Measurements from ENCODE around the gene CAST. TPM values are rescaled to one million over a fixed set of nuclear protein-coding genes. Genes with fewer than 3 reads are reported as not detected.

CAST gene
- total and polyA plus RNA-seq, 9 donors = 61.2 to 276 (median 173) TPM

- Histone ChIP-seq H3K9me3 (no peaks in the 10 kb centered on the region), H3K27ac (no peak overlapping the region), H3K4me3 (no peak overlapping the region), H3K4me1 (ENCODE audit: insufficient read depth) (no peaks in the 10 kb centered on the region), H3K27me3 (no peaks in the 10 kb centered on the region), H3K36me3 (no peaks in the 10 kb centered on the region)
- DNase-seq = no peak
- intact Hi-C loops (cut with DNase I) = no loop called here
- TF ChIP-seq EP300 (IDR thresholded peaks at IDR 0.05) (no peak), CTCF (IDR thresholded peaks at IDR 0.05) (no peak), POLR2A (IDR thresholded peaks at IDR 0.05) (no peak)
- 76 to 90% (median 90%) methylated on average over 2 of the region's 2 CpGs for WGBS, 3 donors
Observed at GRCh38 chr5:96626956-96627355, 35.2 kb upstream of the CAST start.

GRCh38 chr5:96627792-96628398 is 34.3 kb upstream of the CAST start:
- Histone ChIP-seq H3K27me3 (no peaks in the 10 kb centered on the region), H3K4me1 (ENCODE audit: insufficient read depth) (no peaks in the 10 kb centered on the region), H3K9me3 (no peaks in the 10 kb centered on the region), H3K27ac (no peak overlapping the region), H3K4me3 (no peak overlapping the region), H3K36me3 (no peaks in the 10 kb centered on the region)
- intact Hi-C loops (cut with DNase I) = no loop called here
- TF ChIP-seq POLR2A (IDR thresholded peaks at IDR 0.05) (no peak), EP300 (IDR thresholded peaks at IDR 0.05) (no peak), CTCF (IDR thresholded peaks at IDR 0.05) (no peak)
- WGBS, 3 donors = 91 to 94% (median 93%) methylated on average over 2 of the region's 2 CpGs
- no peak for DNase-seq

- H3K4me3 ChIP-seq = no peak overlapping the region
- H3K4me1 ChIP-seq (ENCODE audit: insufficient read depth) = no peaks in the 10 kb centered on the region
- H3K36me3 ChIP-seq = no peaks in the 10 kb centered on the region
- DNase-seq = no peak
- no peak overlapping the region for H3K27ac ChIP-seq
- WGBS, 3 donors = 61 to 82% (median 63%) methylated on average over 3 of the region's 3 CpGs
- no peaks in the 10 kb centered on the region for H3K9me3 ChIP-seq
- intact Hi-C loops (cut with DNase I) = no loop called here
- H3K27me3 ChIP-seq = no peaks in the 10 kb centered on the region
- no peak for TF ChIP-seq CTCF (IDR thresholded peaks at IDR 0.05)
- TF ChIP-seq POLR2A (IDR thresholded peaks at IDR 0.05) = no peak
- no peak for TF ChIP-seq EP300 (IDR thresholded peaks at IDR 0.05)
Observed at GRCh38 chr5:96628406-96628805, 33.8 kb upstream of the CAST start.

GRCh38 chr5:96629774-96630173 is 32.4 kb upstream of the CAST start:
- DNase-seq = no peak
- H3K4me3 ChIP-seq = no peak overlapping the region
- H3K27me3 ChIP-seq = no peaks in the 10 kb centered on the region
- no peak overlapping the region for H3K27ac ChIP-seq
- TF ChIP-seq CTCF (IDR thresholded peaks at IDR 0.05) (no peak), POLR2A (IDR thresholded peaks at IDR 0.05) (no peak), EP300 (IDR thresholded peaks at IDR 0.05) (no peak)
- H3K4me1 ChIP-seq (ENCODE audit: insufficient read depth) = no peaks in the 10 kb centered on the region
- 58 to 69% (median 64%) methylated on average over 2 of the region's 2 CpGs for WGBS, 3 donors
- intact Hi-C loops (cut with DNase I) = no loop called here
- no peaks in the 10 kb centered on the region for H3K9me3 ChIP-seq
- H3K36me3 ChIP-seq = no peaks in the 10 kb centered on the region
